Pulmonary artery endothelial cell (primary cell): Measurements from ENCODE around the gene ATP8B4. TPM values are rescaled to one million over a fixed set of nuclear protein-coding genes. Genes with fewer than 3 reads are reported as not detected.

Experiments used
- DNase-seq: peaks from one replicate; pipeline ENCODE4 v3.0.0-alpha.2; 2011; ENCODE audit warnings: low read depth, low spot score
- total RNA-seq: library from RNA; depleted of rRNA; stranded (reverse); fragments of >200 nt; gene quantifications from 2 replicates; pipeline ENCODE4 v1.2.3, GENCODE V29; 2014

ATP8B4 gene
- total RNA-seq, 1 donor from 2014 or later: not detected

DNA sequence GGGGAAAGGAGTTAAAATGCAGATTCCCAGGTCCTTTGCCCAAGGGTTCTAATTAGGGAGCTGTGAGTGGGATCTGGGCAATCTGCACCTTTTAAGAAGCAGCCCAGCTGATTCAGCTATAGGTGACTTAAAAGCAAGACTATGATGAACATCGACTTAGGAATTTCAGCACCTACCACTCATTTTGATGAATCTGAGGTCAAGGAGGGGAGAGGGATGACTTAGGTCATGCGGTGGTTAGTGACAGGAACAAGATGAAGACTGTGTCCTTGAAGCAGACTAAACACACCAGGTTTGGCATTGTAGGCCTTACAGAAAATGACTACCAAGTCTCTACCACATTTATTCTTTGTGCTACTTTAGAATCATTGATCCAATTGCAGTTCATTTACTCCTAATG, 301.9 kb downstream of the ATP8B4 start:
- no peak for DNase-seq

- no peak for DNase-seq
These were observed 303.1 kb downstream of the ATP8B4 start for GRCh38 chr15:49815950-49816349.

GRCh38 chr15:49815526-49815925, 303.5 kb downstream of the ATP8B4 start:
- DNase-seq: no peak

DNA sequence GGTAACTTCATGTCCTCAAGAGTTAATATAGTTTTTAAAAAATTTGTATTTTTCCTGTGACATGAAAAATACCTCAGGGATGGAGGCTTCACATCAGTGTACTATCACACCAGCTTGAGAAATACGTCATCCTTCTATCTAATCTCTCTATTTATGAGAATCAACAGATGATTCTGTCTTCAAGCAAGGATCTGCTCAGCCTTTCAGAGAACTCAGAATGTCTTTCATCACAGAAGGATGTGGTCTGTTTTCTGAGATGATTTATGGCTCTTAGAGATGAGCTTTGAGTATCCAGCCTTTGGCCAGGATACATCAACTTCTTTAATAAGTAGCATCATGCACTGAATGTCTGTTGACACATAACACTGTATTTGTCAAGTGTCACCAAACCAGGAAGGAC, 304.3 kb downstream of the ATP8B4 start:
- no peak for DNase-seq

GRCh38 chr15:49813625-49814024, 305.4 kb downstream of the ATP8B4 start:
- no peak for DNase-seq

DNA sequence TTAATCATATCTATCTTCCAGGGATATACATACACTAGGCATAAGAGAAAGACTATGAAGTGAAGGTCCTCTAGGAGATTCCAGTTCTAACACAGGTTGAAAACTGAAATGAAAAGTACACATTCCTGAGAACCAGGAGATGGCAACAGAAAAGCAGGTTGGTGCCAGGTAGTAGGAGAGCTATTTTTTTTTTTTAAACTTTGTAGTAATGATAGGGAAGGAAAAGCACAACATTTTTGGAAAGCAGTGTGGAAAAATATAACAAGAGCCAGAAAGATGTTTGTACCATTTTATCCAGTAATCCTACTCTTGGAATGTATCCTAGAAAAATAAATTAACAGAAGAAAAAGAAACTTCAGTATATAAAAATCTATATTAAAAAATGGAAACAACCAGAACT, 308.3 kb downstream of the ATP8B4 start:
- DNase-seq: no peak

DNA sequence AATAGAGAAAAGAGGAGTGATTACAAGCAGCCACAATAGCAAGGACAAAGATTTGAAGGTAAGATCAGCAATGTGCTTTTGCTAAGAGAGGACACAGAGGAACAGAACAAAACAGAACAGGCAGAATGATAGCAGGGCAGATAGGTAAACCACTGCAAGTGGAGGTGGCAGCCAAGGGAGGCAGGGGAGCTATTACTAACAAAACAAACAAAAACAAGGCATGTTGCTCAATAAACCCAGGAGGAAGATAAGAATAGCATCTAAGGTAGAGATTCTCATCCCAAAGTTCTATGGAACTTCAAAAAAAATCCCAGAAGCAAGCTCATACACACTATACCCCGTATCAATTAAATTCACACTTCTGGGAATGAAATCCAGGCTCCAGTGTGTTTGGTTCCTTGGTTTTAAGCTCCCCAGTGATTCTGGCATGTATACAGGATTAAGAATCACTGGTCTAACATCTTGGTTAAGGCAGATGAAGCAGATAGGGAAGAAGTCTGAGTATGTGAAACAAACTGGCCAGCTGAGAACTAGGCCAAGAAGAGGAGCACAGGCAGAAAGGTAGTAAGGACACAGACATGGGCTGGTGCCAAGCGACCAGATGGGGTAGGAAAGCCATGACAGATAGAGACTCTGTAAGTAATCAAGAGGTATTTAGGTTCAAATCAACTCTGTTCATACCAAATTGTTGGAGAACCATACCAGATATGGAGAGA, 309.0 kb downstream of the ATP8B4 start:
- no peak for DNase-seq

DNA sequence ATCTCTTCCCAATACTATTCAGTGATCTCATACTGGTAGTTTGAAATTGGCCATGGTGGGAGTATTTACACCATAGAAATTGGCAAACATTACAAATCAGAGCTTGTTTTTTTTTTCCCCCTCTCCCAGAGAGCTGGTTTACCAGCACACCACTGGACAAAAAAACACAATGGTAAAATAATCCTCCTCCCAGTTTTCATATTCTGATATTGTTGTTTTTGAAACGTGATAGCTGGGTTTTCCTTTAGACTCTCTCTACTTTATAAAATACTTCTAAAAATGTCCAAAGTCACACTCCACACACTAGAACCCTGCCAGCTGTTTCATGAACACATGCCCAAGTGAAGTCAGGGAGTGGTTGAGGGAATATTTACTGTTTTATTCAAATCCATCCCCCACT, 310.7 kb downstream of the ATP8B4 start:
- no peak for DNase-seq

Other genes with a start within 250 kb of the ATP8B4 start
- gene SLC27A2, start 63.0 kb upstream of the ATP8B4 start, total RNA-seq: 0.11 TPM in 1 of 2 replicates, not detected in the other
- not detected in 2 replicates for gene HDC, start 146.5 kb upstream of the ATP8B4 start, total RNA-seq
- 118 and 131 TPM in 2 replicates for gene GABPB1, start 236.0 kb upstream of the ATP8B4 start, total RNA-seq